ENCODE data around the gene SLC38A10. TPM values are rescaled to one million over a fixed set of nuclear protein-coding genes. Genes with fewer than 3 reads are reported as not detected.

The SLC38A10 gene
- total RNA-seq, 1 experiment from 2014 or later: 109 TPM

GRCh38 chr17:81331527-81332043 is 36.5 kb upstream of the SLC38A10 start:
- no peak overlapping the region; the same call in 1 of the 2 replicates for H3K9ac ChIP-seq (ENCODE audit: low read length)
- no peak overlapping the region for H3K27ac ChIP-seq (ENCODE audit: low read depth, low read length)
- no peak for DNase-seq (ENCODE audit: low read depth, low spot score)
- TF ChIP-seq SIN3A (IDR thresholded peaks at IDR 0.05; ENCODE audit: low read depth): no peak
- H3K4me2 ChIP-seq (ENCODE audit: low read length): no peak overlapping the region
- POLR2A ChIA-PET: no interaction called here
- H3K36me3 ChIP-seq (ENCODE audit: control insufficient read depth in 1 of 2, insufficient read depth in 2 of 2, low read length in 2 of 2): no peaks in the 10 kb centered on the region
- no peak overlapping the region for H3K4me3 ChIP-seq (replicated peaks in 1 of 2; ENCODE audit: low read depth in 1 of 2, low read length in 2 of 2)
- CTCF ChIA-PET: no interaction called here
- H4K20me1 ChIP-seq (ENCODE audit: insufficient read depth): no peaks in the 10 kb centered on the region
- no peaks in the 10 kb centered on the region for H3K9me2 ChIP-seq (ENCODE audit: insufficient read depth)
- no peaks in the 10 kb centered on the region for H3K9me3 ChIP-seq (ENCODE audit: control insufficient read depth in 1 of 2, insufficient read depth in 1 of 2, low read depth in 1 of 2, low read length in 2 of 2)
- BruUV-seq (replicated peaks): no TSS peak
- no peaks in the 10 kb centered on the region for H3K27me3 ChIP-seq (ENCODE audit: insufficient read depth, low read length)
- RAD21 ChIA-PET (ENCODE audit: low non-redundant PET in 1 of 2, low total read pairs in 2 of 2, uncharacterized antibody in 2 of 2, unreplicated experiment in 2 of 2): no interaction called here
- intact Hi-C loops (cut with micrococcal nuclease): no loop called here
- H2AFZ ChIP-seq (ENCODE audit: low read depth, low read length, poor library complexity, severe bottlenecking): no peak overlapping the region
- H3K4me1 ChIP-seq (ENCODE audit: control insufficient read depth in 1 of 2, insufficient read depth in 2 of 2, low read length in 2 of 2): peaks cover 61 to 72% of the 10 kb centered on the region in 2 experiments
- no peaks in the 10 kb centered on the region for H3K79me2 ChIP-seq (ENCODE audit: insufficient read depth, low read length)
- ATAC-seq: no peak

GRCh38 chr17:81330884-81331245 is 35.8 kb upstream of the SLC38A10 start:
- ChIA-PET RAD21 (ENCODE audit: low non-redundant PET in 1 of 2, low total read pairs in 2 of 2, uncharacterized antibody in 2 of 2, unreplicated experiment in 2 of 2) (no interaction called here), CTCF (interaction anchor here (1.8 kb wide), 1 partner anchor 64 kb away, joined by 5 read pairs; the partner anchor contains the start of gene BAHCC1), POLR2A (no interaction called here)
- no peaks in the 10 kb centered on the region for H4K20me1 ChIP-seq (ENCODE audit: insufficient read depth)
- H2AFZ ChIP-seq (ENCODE audit: low read depth, low read length, poor library complexity, severe bottlenecking): no peak overlapping the region
- intact Hi-C loops (cut with micrococcal nuclease): no loop called here
- ATAC-seq: no peak
- peaks cover 59 to 69% of the 10 kb centered on the region in 2 experiments for H3K4me1 ChIP-seq (ENCODE audit: control insufficient read depth in 1 of 2, insufficient read depth in 2 of 2, low read length in 2 of 2)
- no peaks in the 10 kb centered on the region for H3K9me2 ChIP-seq (ENCODE audit: insufficient read depth)
- peak overlapping the region; percentile 88 for H3K27ac ChIP-seq (ENCODE audit: low read depth, low read length)
- no peak for DNase-seq (ENCODE audit: low read depth, low spot score)
- H3K27me3 ChIP-seq (ENCODE audit: insufficient read depth, low read length): no peaks in the 10 kb centered on the region
- H3K4me2 ChIP-seq (ENCODE audit: low read length): peak overlapping the region; percentile 95
- BruUV-seq (replicated peaks): no TSS peak
- H3K4me3 ChIP-seq (replicated peaks in 1 of 2; ENCODE audit: low read depth in 1 of 2, low read length in 2 of 2): no peak overlapping the region
- H3K9me3 ChIP-seq (ENCODE audit: control insufficient read depth in 1 of 2, insufficient read depth in 1 of 2, low read depth in 1 of 2, low read length in 2 of 2): no peaks in the 10 kb centered on the region
- TF ChIP-seq SIN3A (IDR thresholded peaks at IDR 0.05; ENCODE audit: low read depth): no peak
- no peak for TF ChIP-seq TCF7L2 (IDR thresholded peaks at IDR 0.05; ENCODE audit: borderline replicate concordance, extremely low read depth, insufficient read depth, insufficient read length)
- TF ChIP-seq EZH2phosphoT487 (IDR thresholded peaks at IDR 0.05; ENCODE audit: borderline replicate concordance): no peak
- TF ChIP-seq EZH2 (IDR thresholded peaks at IDR 0.05): no peak
- TF ChIP-seq CEBPB (IDR thresholded peaks at IDR 0.05; ENCODE audit: low read depth): no peak
- no peak for TF ChIP-seq FOSL1 (IDR thresholded peaks at IDR 0.05; ENCODE audit: low read depth)
- no peak for TF ChIP-seq ZBTB33 (IDR thresholded peaks at IDR 0.05; ENCODE audit: extremely low read depth, insufficient replicate concordance, low read length)
- no peak for TF ChIP-seq JUND (IDR thresholded peaks at IDR 0.05)
- no peak for TF ChIP-seq YY1 (IDR thresholded peaks at IDR 0.05; ENCODE audit: extremely low read depth, insufficient replicate concordance, low read depth, low read length)
- TF ChIP-seq EGR1 (IDR thresholded peaks at IDR 0.05; ENCODE audit: low read depth): no peak
- TF ChIP-seq ZFX (IDR thresholded peaks at IDR 0.05): no peak
- H3K36me3 ChIP-seq (ENCODE audit: control insufficient read depth in 1 of 2, insufficient read depth in 2 of 2, low read length in 2 of 2): no peaks in the 10 kb centered on the region
- peak overlapping the region; percentile 67 for H3K9ac ChIP-seq (ENCODE audit: low read length)
- H3K79me2 ChIP-seq (ENCODE audit: insufficient read depth, low read length): no peaks in the 10 kb centered on the region
